GM23338 (cell line): ENCODE measurements around the gene STARD13. TPM values are rescaled to one million over a fixed set of nuclear protein-coding genes. Genes with fewer than 3 reads are reported as not detected.

Experiments
- ATAC-seq: fragments of 200-7000 bp; cut with Tn5 transposase; 3 replicates; pipeline ENCODE4 v1.9.1; 2020
- DNase-seq: peaks from one replicate; pipeline ENCODE4 v3.0.0-alpha.2; 2015; ENCODE audit warnings: low spot score
- H2AFZ ChIP-seq: fragments of 200-600 bp; sonication (generic); 2 replicates; pipeline ENCODE4 v1.8.0; 2016; ENCODE audit warnings: antibody characterized with exemption, mild to moderate bottlenecking, moderate library complexity
- H3F3A ChIP-seq: fragments of 200-600 bp; sonication (generic); replicated peaks from 2 replicates; pipeline ENCODE4 v1.8.0; 2017; ENCODE audit warnings: antibody characterized with exemption, mixed run types, low read depth
- H3K27ac ChIP-seq: fragments of 200-600 bp; sonication (generic); 2 replicates; pipeline ENCODE4 v1.6.1; 2016; ENCODE audit warnings: low read depth
- H3K27me3 ChIP-seq: fragments of 200-600 bp; sonication (generic); 2 replicates; pipeline ENCODE4 v1.8.0; 2016; ENCODE audit warnings: mild to moderate bottlenecking, mixed run types, moderate library complexity; ENCODE audit not compliant: insufficient read depth
- H3K36me3 ChIP-seq: fragments of 200-600 bp; sonication (generic); 2 replicates; pipeline ENCODE4 v1.8.0; 2016; ENCODE audit warnings: mild to moderate bottlenecking; ENCODE audit not compliant: insufficient read depth
- H3K4me1 ChIP-seq: fragments of 200-600 bp; sonication (generic); 2 replicates; pipeline ENCODE4 v1.8.0; 2016; ENCODE audit warnings: mild to moderate bottlenecking, moderate library complexity; ENCODE audit not compliant: insufficient read depth
- H3K4me2 ChIP-seq: fragments of 200-600 bp; sonication (generic); 2 replicates; pipeline ENCODE4 v1.7.1; 2017; ENCODE audit warnings: mixed run types
- H3K4me3 ChIP-seq: fragments of 200-600 bp; sonication (generic); 2 replicates; pipeline ENCODE4 v1.6.1; 2016; ENCODE audit warnings: mixed run types
- H3K79me2 ChIP-seq: fragments of 200-600 bp; sonication (generic); replicated peaks from 2 replicates; pipeline ENCODE4 v1.8.0; 2017; ENCODE audit warnings: mild to moderate bottlenecking; ENCODE audit not compliant: insufficient read depth
- H3K9me2 ChIP-seq: fragments of 200-600 bp; sonication (generic); 2 replicates; pipeline ENCODE4 v1.8.0; 2017; ENCODE audit not compliant: insufficient read depth
- H4K20me1 ChIP-seq: fragments of 200-600 bp; sonication (generic); replicated peaks from 2 replicates; pipeline ENCODE4 v1.8.0; 2017; ENCODE audit warnings: mild to moderate bottlenecking; ENCODE audit not compliant: insufficient read depth
- H3K27ac Mint-ChIP-seq: 2 replicates; pipeline ENCODE4 v1.8.0; 2020; ENCODE audit warnings: inconsistent platforms, mild to moderate bottlenecking, moderate library complexity, mixed read lengths
- H3K27me3 Mint-ChIP-seq: 3 replicates; pipeline ENCODE4 v1.8.0; 2022; ENCODE audit warnings: low read depth, mild to moderate bottlenecking, moderate library complexity, mixed read lengths, inconsistent platforms; ENCODE audit not compliant: insufficient read depth, poor library complexity
- H3K36me3 Mint-ChIP-seq: 3 replicates; pipeline ENCODE4 v1.8.0; 2021; ENCODE audit warnings: low read depth, mild to moderate bottlenecking, inconsistent platforms, moderate library complexity, mixed read lengths
- H3K4me1 Mint-ChIP-seq: 3 replicates; pipeline ENCODE4 v1.8.0; 2020; ENCODE audit warnings: mild to moderate bottlenecking, inconsistent platforms, mixed read lengths
- H3K4me3 Mint-ChIP-seq: 3 replicates; pipeline ENCODE4 v1.8.0; 2021; ENCODE audit warnings: moderate library complexity, mild to moderate bottlenecking, inconsistent platforms, mixed read lengths
- H3K9me3 Mint-ChIP-seq: 3 replicates; pipeline ENCODE4 v1.8.0; 2020; ENCODE audit warnings: moderate library complexity, mild to moderate bottlenecking, inconsistent platforms, mixed read lengths
- CTCF ChIP-seq, 2 experiments: fragments of 200-600 bp in 1 of 2; sonication (generic) in 1 of 2; conservative IDR thresholded peaks; 2 replicates each; pipeline versions ENCODE4 v1.5.1 to v1.6.1; 2016 to 2017; ENCODE audit warnings: antibody characterized with exemption in 2 of 2, low read depth in 2 of 2, mild to moderate bottlenecking in 2 of 2, moderate library complexity in 1 of 2
- EZH2phosphoT487 ChIP-seq: fragments of 200-600 bp; sonication (generic); IDR thresholded peaks from one replicate; pipeline ENCODE4 v1.8.1; 2018; ENCODE audit warnings: antibody characterized with exemption; ENCODE audit not compliant: unreplicated experiment
- POLR2AphosphoS5 ChIP-seq: IDR thresholded peaks from 2 replicates; pipeline ENCODE4 v1.6.1; 2016; ENCODE audit warnings: antibody characterized with exemption, low read depth
- REST ChIP-seq: IDR thresholded peaks from one replicate; pipeline ENCODE4 v1.6.1; 2018; ENCODE audit warnings: antibody characterized with exemption; ENCODE audit not compliant: unreplicated experiment
- STAT1 ChIP-seq: IDR thresholded peaks from one replicate; pipeline ENCODE4 v1.6.1; 2016; ENCODE audit warnings: antibody characterized with exemption; ENCODE audit not compliant: unreplicated experiment
- ZNF114 ChIP-seq: fragments of 250-450 bp; sonication (Bioruptor Pico); IDR thresholded peaks from 2 replicates; pipeline ENCODE4 v1.5.0; 2020; ENCODE audit warnings: mild to moderate bottlenecking, moderate library complexity
- ZNF462 ChIP-seq: fragments of 250-450 bp; sonication (Bioruptor Pico); IDR thresholded peaks from 2 replicates; pipeline ENCODE4 v1.5.0; 2020; ENCODE audit warnings: mild to moderate bottlenecking, moderate library complexity
- polyA plus RNA-seq: library from polyadenylated mRNA; unstranded; fragments of >200 nt; fragmentation: Nextera tagmentation; extraction: Ambion mirVana; gene quantifications from 2 replicates; pipeline ENCODE4 v1.2.1, GENCODE V29; 2016
- total RNA-seq: library from RNA; depleted of rRNA; stranded (reverse); fragments of >200 nt; shearing (Covaris generic); gene quantifications from 2 replicates; pipeline ENCODE4 v1.2.3, GENCODE V29; 2014

Gene STARD13
- total and polyA plus RNA-seq, 2 experiments from 2014 or later = 3.2 to 5.2 TPM

GRCh38 chr13:33218020-33218419 lies 67.5 kb downstream of the STARD13 start:
- no peaks in the 10 kb centered on the region for H3K9me3 Mint-ChIP-seq
- TF ChIP-seq EZH2phosphoT487 (no peak), REST (no peak), POLR2AphosphoS5 (no peak), STAT1 (no peak), ZNF114 (CRISPR knock-in tag) (no peak), CTCF (conservative IDR thresholded peaks at IDR 0.05; ENCODE audit: low read depth in 2 of 2) (no peak), ZNF462 (CRISPR knock-in tag) (no peak)
- H3K4me1 Mint-ChIP-seq = peaks cover 24% of the 10 kb centered on the region
- no peak overlapping the region for H3K4me2 ChIP-seq
- H3F3A ChIP-seq = no peaks in the 10 kb centered on the region
- H3K27me3 Mint-ChIP-seq = no peaks in the 10 kb centered on the region
- no peak overlapping the region for H3K4me3 ChIP-seq
- peaks cover 16% of the 10 kb centered on the region for H3K4me1 ChIP-seq
- no peaks in the 10 kb centered on the region for H3K36me3 ChIP-seq
- H3K79me2 ChIP-seq = no peaks in the 10 kb centered on the region
- H3K9me2 ChIP-seq = no peaks in the 10 kb centered on the region
- H3K4me3 Mint-ChIP-seq = no peak overlapping the region
- no peak overlapping the region for H2AFZ ChIP-seq
- H4K20me1 ChIP-seq = no peaks in the 10 kb centered on the region
- H3K27me3 ChIP-seq = no peaks in the 10 kb centered on the region
- ATAC-seq (no peak), DNase-seq (peak; percentile 44)
- no peak overlapping the region; the same call in 1 of the 2 replicates for H3K27ac Mint-ChIP-seq
- no peak overlapping the region for H3K27ac ChIP-seq
- H3K36me3 Mint-ChIP-seq = no peaks in the 10 kb centered on the region
